ACC112 (cell line): ENCODE data around the gene GDF2.

Experiments
- H2AFZ ChIP-seq: fragments of 200-600 bp; sonication (generic); one replicate; pipeline ENCODE4 v1.6.0; 2017; ENCODE audit warnings: antibody characterized with exemption, low read length; ENCODE audit not compliant: unreplicated experiment
- H3K27ac ChIP-seq: fragments of 200-600 bp; sonication (generic); 2 replicates; pipeline ENCODE4 v1.5.1; 2014; ENCODE audit warnings: low read depth, mild to moderate bottlenecking, antibody characterized with exemption, low read length, moderate library complexity
- H3K27me3 ChIP-seq: fragments of 200-600 bp; sonication (generic); 2 replicates; pipeline ENCODE4 v1.6.1; 2014; ENCODE audit warnings: mild to moderate bottlenecking, antibody characterized with exemption, low read length, moderate library complexity, mixed read lengths; ENCODE audit not compliant: insufficient read depth
- H3K36me3 ChIP-seq: fragments of 200-600 bp; sonication (generic); 2 replicates; pipeline ENCODE4 v1.6.1; 2016; ENCODE audit warnings: mild to moderate bottlenecking, antibody characterized with exemption, low read length, moderate library complexity, mixed read lengths; ENCODE audit not compliant: insufficient read depth
- H3K4me1 ChIP-seq: fragments of 200-600 bp; sonication (generic); one replicate; pipeline ENCODE4 v1.6.1; 2016; ENCODE audit warnings: low read length, mixed read lengths; ENCODE audit not compliant: insufficient read depth, unreplicated experiment, control insufficient read depth
- H3K4me3 ChIP-seq: fragments of 200-600 bp; sonication (generic); 2 replicates; pipeline ENCODE4 v1.5.1; 2014; ENCODE audit warnings: mild to moderate bottlenecking, low read depth, low read length
- H3K79me2 ChIP-seq: fragments of 200-600 bp; sonication (generic); one replicate; pipeline ENCODE4 v1.6.0; 2016; ENCODE audit warnings: low read length; ENCODE audit not compliant: control insufficient read depth, unreplicated experiment, insufficient read depth

Gene GDF2

DNA sequence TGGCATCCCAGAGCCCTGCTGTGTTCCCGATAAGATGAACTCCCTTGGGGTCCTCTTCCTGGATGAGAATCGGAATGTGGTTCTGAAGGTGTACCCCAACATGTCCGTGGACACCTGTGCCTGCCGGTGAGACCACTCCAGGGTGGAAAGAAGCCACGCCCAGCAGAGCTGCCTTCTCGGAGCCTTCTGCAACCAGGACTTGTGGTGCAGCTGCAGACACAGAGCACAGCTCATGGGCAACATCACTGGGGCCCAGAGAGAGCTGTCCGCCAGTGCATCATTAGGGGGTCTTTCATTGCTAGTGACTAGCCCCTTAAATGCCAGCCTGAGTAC is 9.6 kb upstream of the GDF2 start:
- no peak overlapping the region for H3K4me3 ChIP-seq
- no peak overlapping the region for H2AFZ ChIP-seq
- H3K27ac ChIP-seq = no peak overlapping the region
- no peaks in the 10 kb centered on the region for H3K79me2 ChIP-seq
- H3K27me3 ChIP-seq = peaks cover 21% of the 10 kb centered on the region; the same call in 1 of the 2 replicates
- H3K4me1 ChIP-seq = no peaks in the 10 kb centered on the region
- no peaks in the 10 kb centered on the region for H3K36me3 ChIP-seq

DNA sequence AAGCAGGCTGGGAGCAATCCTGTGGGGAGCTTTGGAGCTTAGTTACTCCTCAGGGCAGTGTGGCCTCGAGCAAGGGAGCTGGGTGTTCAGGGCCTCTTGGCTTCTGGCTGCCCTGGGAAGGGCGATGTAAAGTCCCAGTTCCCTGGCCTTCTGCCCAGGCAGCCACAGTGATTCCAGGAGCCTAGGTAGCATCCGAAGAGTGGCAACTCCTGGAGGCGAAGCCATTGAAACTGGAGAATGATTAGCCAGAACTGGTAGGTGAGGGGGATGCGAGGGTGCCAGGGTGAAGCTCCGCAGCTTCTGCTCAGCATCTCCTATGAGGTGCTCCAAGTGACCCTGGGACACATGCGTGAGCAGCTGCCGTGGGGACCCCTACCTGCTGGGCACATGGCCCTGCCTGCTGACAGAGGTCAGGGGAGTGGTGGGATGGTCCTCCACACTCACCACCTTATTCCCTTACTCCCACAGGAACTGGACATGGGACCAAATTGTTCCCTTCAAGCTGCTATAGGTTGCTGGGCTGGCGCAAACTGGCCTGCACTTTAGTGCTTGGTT is 7.8 kb upstream of the GDF2 start:
- H3K79me2 ChIP-seq = no peaks in the 10 kb centered on the region
- H3K4me3 ChIP-seq = no peak overlapping the region
- no peak overlapping the region for H2AFZ ChIP-seq
- no peak overlapping the region for H3K27ac ChIP-seq
- no peaks in the 10 kb centered on the region for H3K4me1 ChIP-seq
- no peaks in the 10 kb centered on the region for H3K36me3 ChIP-seq
- H3K27me3 ChIP-seq = peaks cover 16% of the 10 kb centered on the region

DNA sequence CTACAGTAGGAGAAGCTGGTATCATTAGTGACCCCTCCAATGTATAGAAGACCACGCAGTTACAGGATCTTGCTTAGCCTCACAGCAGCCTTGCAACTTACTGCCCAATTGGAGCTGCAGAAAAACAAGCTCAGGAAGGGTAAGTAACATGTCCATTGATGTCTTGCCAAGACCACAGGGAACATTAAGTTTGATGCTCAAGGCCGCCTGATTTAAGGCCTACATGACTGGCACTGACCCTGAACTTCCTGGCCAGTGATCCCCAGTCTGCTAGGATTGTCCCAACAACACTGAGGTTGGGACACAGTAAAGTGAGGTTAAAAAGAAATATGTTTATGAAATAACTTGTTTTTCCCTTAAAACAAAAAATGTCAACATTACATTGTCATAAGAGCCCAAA is 6.8 kb upstream of the GDF2 start:
- Histone ChIP-seq H3K4me1 (no peaks in the 10 kb centered on the region), H2AFZ (no peak overlapping the region), H3K27me3 (peaks cover 25% of the 10 kb centered on the region), H3K4me3 (no peak overlapping the region), H3K36me3 (no peaks in the 10 kb centered on the region), H3K79me2 (no peaks in the 10 kb centered on the region), H3K27ac (no peak overlapping the region)

DNA sequence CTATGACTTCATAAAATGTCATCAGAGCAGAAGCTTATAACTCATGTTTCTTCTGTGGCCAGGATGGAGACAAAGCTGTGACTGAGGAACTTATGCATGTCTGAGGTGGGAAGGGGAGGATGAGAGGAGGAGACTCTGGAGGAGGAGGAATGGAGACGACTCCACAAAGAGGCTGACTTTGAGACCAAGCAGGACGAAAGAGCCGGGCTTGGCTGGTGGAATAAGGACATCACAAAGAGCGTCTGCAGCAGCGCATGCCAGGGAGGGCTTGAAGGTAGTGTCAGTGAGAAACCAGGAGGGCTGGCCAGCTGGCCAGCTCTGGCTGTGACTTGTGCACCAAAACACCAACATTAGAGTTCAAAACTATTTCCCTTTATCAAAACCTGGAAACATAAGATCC is 6.1 kb upstream of the GDF2 start:
- H3K4me3 ChIP-seq = no peak overlapping the region
- no peaks in the 10 kb centered on the region for H3K4me1 ChIP-seq
- no peak overlapping the region for H2AFZ ChIP-seq
- H3K79me2 ChIP-seq = no peaks in the 10 kb centered on the region
- no peaks in the 10 kb centered on the region for H3K36me3 ChIP-seq
- H3K27me3 ChIP-seq = peaks cover 27% of the 10 kb centered on the region
- H3K27ac ChIP-seq = no peak overlapping the region

DNA sequence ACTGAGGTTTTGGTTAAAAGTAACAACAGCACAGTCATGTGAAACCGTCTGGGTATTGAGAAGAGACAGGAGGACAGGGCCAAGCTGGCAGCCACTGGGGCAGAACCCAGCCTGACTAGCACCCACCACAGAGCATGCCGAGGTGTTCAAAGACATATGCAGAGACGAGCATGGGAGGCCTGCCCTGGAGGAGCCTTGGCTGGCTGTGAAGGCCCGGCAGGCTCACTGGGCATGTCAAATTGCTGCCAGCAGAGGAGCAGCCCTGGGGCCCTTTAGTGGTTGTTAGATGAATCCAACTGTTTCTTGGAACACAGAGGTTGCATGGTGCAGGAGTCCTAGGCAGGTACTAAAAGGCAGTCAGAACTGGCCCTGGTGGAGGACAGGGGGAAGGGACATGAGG is 5.0 kb upstream of the GDF2 start:
- H3K4me3 ChIP-seq = no peak overlapping the region
- no peaks in the 10 kb centered on the region for H3K36me3 ChIP-seq
- no peaks in the 10 kb centered on the region for H3K79me2 ChIP-seq
- no peak overlapping the region for H2AFZ ChIP-seq
- H3K27me3 ChIP-seq = peaks cover 37% of the 10 kb centered on the region
- H3K27ac ChIP-seq = no peak overlapping the region
- no peaks in the 10 kb centered on the region for H3K4me1 ChIP-seq

DNA sequence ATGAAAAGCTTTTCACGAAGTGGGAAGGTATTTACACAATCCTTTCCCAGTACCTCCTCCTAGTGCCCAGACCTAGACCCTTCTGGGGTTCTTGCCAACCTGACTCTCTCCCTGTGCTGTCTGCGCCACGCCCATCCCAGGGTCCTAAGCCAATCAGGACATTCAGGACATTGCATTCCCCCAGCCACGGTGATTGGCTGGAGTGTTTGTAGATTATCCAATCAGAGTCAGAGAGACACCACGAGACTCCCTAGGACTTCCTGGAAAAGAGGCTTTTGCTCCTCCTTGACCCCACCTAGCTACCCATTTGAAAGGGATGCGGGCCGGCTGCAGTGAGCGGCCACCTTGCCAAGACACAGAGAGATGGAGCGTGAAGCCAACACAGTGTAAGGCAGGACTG is 3.5 kb upstream of the GDF2 start:
- Histone ChIP-seq H2AFZ (no peak overlapping the region), H3K4me1 (no peaks in the 10 kb centered on the region), H3K36me3 (no peaks in the 10 kb centered on the region), H3K4me3 (no peak overlapping the region), H3K79me2 (no peaks in the 10 kb centered on the region), H3K27ac (no peak overlapping the region), H3K27me3 (peaks cover 48% of the 10 kb centered on the region)

DNA sequence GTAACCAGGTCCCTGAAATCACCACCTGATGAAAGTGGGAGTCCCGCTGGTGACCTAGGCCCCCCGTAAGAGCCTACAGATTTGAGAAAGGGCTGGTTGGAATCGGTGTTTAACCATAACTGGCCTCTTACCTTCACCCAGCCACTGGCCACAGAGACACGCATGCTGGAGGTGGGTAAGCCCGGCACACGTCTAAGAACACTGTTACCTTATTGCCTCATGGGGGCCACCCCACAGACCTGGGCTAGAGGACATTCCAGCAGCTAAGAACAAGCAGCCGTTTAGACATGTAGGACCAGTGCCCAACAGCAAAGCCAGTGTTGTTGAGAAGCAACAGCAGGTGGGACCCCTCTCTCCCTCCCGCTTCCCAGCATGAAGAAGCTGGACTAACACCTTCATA is 2.5 kb upstream of the GDF2 start:
- H3K4me3 ChIP-seq = no peak overlapping the region
- H3K27me3 ChIP-seq = peaks cover 58% of the 10 kb centered on the region
- no peak overlapping the region for H3K27ac ChIP-seq
- no peaks in the 10 kb centered on the region for H3K4me1 ChIP-seq
- H2AFZ ChIP-seq = no peak overlapping the region
- H3K36me3 ChIP-seq = no peaks in the 10 kb centered on the region
- no peaks in the 10 kb centered on the region for H3K79me2 ChIP-seq

DNA sequence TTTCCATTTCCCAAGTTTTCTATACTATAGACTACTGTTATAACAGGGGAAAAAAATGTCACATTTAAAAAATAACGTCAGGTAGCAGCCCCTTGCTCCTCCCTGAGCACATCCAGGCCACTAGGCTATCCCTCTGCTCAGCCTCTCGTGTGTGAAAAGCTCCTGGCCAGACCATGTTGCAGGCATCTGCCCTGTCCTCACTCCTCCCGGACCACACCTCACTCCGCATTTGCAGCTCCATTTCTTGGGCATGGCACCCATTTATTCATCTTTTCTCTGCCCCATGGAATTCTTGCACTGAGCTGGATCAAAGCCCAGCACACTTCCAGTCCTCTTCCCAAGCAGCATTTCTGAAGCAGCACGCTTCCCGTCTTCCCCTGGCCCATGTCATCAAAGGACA is 1.4 kb upstream of the GDF2 start:
- no peaks in the 10 kb centered on the region for H3K4me1 ChIP-seq
- H3K79me2 ChIP-seq = no peaks in the 10 kb centered on the region
- H3K36me3 ChIP-seq = no peaks in the 10 kb centered on the region
- H3K4me3 ChIP-seq = no peak overlapping the region
- no peak overlapping the region for H3K27ac ChIP-seq
- no peak overlapping the region for H2AFZ ChIP-seq
- H3K27me3 ChIP-seq = peaks cover 64% of the 10 kb centered on the region

DNA sequence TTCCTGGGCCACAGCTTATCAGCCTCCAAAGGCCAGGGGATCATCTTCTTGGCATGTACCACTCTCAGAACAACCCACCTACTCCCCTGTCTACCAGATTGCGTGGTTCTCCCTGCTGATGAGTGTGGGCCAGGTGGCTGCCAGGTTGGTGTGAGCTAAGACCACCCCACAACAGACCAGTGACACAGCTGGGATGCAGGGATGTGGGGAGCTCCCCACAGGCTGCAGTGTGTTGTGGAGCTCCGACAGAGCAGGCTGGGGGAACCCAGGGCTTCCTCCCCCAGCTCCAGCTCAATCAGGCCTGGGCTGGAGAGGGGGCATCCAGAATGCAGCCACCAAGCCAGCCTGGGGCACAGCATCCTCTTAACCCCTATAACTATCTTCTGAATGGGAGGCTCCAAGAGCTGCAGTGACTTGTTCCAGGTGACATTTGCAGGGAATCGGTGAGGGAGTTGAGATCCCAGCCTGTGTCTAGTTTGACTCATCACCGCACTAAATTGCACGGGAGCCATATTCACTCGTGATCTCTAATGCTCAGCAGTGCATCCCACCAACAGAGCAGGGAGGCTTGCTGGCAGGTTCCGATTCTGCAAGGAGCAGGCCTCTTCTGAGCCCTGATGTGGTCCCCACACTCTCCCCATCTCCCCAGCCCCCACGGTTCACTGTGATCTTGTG is 596 bp upstream of the GDF2 start:
- no peaks in the 10 kb centered on the region for H3K79me2 ChIP-seq
- H2AFZ ChIP-seq = no peak overlapping the region
- no peaks in the 10 kb centered on the region for H3K36me3 ChIP-seq
- H3K27ac ChIP-seq = no peak overlapping the region
- H3K4me1 ChIP-seq = no peaks in the 10 kb centered on the region
- H3K4me3 ChIP-seq = no peak overlapping the region
- H3K27me3 ChIP-seq = peaks cover 64% of the 10 kb centered on the region

DNA sequence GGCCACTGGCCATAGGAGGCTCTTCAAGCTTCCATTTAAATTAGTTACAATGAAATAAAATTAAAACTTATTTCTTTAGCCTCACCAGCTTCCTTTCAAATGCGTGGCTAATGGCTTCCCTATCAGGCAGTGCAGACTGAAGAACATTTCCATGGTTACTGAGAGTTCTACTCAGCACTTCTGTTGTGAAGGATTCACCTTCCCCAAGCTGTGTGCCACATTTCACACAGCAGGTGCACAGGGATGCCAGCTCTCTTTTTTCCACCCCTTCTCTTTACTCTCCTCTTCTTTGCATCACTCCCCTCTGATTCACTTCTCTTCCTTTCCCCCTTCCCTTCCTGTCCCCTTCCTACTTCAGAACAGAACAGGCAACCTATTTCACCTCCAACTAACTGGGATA is 833 bp downstream of the GDF2 start:
- H3K27me3 ChIP-seq = peaks cover 59% of the 10 kb centered on the region
- no peak overlapping the region for H3K4me3 ChIP-seq
- H3K27ac ChIP-seq = no peak overlapping the region
- no peaks in the 10 kb centered on the region for H3K36me3 ChIP-seq
- no peak overlapping the region for H2AFZ ChIP-seq
- H3K79me2 ChIP-seq = no peaks in the 10 kb centered on the region
- H3K4me1 ChIP-seq = no peaks in the 10 kb centered on the region

DNA sequence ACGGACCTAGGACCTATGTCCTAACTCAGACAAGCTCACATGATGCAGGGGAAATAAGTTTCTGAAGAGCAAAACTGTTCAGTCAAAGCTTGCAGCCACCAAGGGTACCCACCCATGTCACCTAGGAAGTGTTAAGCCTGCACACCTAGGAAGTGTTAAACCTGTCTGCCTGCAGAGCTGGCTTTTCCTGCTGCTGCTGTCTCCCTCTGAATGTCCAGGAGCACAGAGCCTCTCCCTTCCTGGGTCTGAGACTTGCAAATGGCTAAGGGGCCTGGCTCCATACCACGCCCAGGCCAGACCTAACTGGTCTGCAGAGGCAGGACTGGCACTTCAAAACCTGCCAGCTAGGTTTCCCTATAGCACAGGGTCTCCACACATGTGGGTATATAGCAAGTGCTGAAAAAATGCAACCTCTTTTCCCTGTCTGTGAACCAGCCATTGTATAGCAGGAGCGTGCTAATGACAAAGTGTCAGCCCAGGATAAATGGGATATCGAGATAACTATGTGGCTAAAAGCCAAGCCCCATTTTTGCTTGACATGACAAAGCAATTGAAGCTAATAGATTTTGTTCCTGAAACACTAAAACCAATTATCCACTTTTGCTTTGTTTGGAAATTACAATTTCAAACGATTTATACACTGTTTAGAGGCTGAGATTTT is 1.5 kb downstream of the GDF2 start:
- Histone ChIP-seq H3K79me2 (no peaks in the 10 kb centered on the region), H3K27me3 (peaks cover 59% of the 10 kb centered on the region), H3K27ac (no peak overlapping the region), H3K4me3 (no peak overlapping the region), H2AFZ (no peak overlapping the region), H3K36me3 (no peaks in the 10 kb centered on the region), H3K4me1 (no peaks in the 10 kb centered on the region)
